ENCODE data around the gene GRIA3.
"Not testable (repeated sequence)": the region's sequence is repeated elsewhere in the genome, so short reads cannot be mapped to it uniquely, and the experiment has no call there.

GRIA3 gene

DNA sequence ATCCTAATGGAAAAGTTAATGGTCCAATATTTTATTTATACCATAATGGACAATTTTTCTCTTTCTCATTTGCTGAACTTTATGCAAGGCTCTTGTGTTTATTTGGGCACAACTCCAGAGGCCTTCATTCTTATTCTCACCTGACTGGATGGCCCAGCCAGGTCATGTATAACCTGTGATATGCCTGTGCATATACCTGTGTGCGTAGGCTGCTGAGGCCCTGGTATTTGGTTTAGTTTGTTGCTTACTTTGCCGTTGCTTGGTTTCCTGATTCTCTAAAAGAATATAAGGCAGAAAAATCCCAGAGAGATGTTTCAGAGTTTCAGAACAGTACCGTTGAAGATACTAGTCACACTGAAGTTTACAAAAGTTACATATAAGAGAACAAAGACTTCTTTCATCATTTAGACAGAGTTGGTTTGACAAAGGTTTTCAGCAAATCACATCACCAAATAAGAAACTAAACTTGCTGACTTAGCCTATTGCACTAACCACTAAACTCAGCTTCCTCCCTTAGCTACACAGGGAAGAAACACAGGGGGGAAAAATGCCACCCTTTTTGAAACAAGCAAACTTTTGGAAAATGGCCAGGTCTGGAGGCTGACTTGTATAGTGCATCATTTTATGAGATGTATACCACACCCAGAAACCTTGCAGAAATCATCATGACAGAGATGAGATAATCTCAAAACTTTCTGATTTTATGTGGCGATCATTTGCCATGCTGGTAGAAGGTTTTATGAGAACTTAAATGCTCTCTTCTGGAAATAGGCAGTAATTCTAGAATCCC lies 248.5 kb downstream of the GRIA3 start:
- Histone ChIP-seq H3K4me1 (ENCODE audit: low read depth, poor library complexity, severe bottlenecking) (peaks cover 24% of the 10 kb centered on the region), H3K79me2 (ENCODE audit: insufficient read depth, low read depth) (no peaks in the 10 kb centered on the region), H3K27me3 (ENCODE audit: insufficient read depth, low read depth) (no peaks in the 10 kb centered on the region), H3K4me3 (IDR thresholded peaks at IDR 0.05; ENCODE audit: insufficient read depth, low read depth, low read length) (no peak overlapping the region), H2AFZ (ENCODE audit: low read depth) (peak overlapping the region; percentile 32; the same call in 1 of the 2 replicates), H3K4me2 (peak overlapping the region; percentile 56; the same call in 1 of the 2 replicates), H3K9ac (peak overlapping the region; percentile 4; the same call in 1 of the 2 replicates), H3K27ac (peak overlapping the region; percentile 66), H3K36me3 (ENCODE audit: insufficient read depth) (no peaks in the 10 kb centered on the region), H4K20me1 (ENCODE audit: insufficient read depth) (no peaks in the 10 kb centered on the region)
- TF ChIP-seq, protein P1, sequence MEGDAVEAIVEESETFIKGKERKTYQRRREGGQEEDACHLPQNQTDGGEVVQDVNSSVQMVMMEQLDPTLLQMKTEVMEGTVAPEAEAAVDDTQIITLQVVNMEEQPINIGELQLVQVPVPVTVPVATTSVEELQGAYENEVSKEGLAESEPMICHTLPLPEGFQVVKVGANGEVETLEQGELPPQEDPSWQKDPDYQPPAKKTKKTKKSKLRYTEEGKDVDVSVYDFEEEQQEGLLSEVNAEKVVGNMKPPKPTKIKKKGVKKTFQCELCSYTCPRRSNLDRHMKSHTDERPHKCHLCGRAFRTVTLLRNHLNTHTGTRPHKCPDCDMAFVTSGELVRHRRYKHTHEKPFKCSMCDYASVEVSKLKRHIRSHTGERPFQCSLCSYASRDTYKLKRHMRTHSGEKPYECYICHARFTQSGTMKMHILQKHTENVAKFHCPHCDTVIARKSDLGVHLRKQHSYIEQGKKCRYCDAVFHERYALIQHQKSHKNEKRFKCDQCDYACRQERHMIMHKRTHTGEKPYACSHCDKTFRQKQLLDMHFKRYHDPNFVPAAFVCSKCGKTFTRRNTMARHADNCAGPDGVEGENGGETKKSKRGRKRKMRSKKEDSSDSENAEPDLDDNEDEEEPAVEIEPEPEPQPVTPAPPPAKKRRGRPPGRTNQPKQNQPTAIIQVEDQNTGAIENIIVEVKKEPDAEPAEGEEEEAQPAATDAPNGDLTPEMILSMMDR (conservative IDR thresholded peaks at IDR 0.05; ENCODE audit: low read depth, low read length): no peak

- TF ChIP-seq, protein P1 (conservative IDR thresholded peaks at IDR 0.05; ENCODE audit: low read depth, low read length): no peak
- Histone ChIP-seq H4K20me1 (ENCODE audit: insufficient read depth) (no peaks in the 10 kb centered on the region), H3K4me2 (no peak overlapping the region), H3K4me3 (IDR thresholded peaks at IDR 0.05; ENCODE audit: insufficient read depth, low read depth, low read length) (no peak overlapping the region), H3K36me3 (ENCODE audit: insufficient read depth) (no peaks in the 10 kb centered on the region), H3K27me3 (ENCODE audit: insufficient read depth, low read depth) (no peaks in the 10 kb centered on the region), H3K27ac (no peak overlapping the region), H2AFZ (ENCODE audit: low read depth) (no peak overlapping the region), H3K9ac (no peak overlapping the region), H3K79me2 (ENCODE audit: insufficient read depth, low read depth) (no peaks in the 10 kb centered on the region), H3K4me1 (ENCODE audit: low read depth, poor library complexity, severe bottlenecking) (peaks cover 20% of the 10 kb centered on the region)
Measured at GRCh38 chrX:123436512-123437136, 252.5 kb downstream of the GRIA3 start.

DNA sequence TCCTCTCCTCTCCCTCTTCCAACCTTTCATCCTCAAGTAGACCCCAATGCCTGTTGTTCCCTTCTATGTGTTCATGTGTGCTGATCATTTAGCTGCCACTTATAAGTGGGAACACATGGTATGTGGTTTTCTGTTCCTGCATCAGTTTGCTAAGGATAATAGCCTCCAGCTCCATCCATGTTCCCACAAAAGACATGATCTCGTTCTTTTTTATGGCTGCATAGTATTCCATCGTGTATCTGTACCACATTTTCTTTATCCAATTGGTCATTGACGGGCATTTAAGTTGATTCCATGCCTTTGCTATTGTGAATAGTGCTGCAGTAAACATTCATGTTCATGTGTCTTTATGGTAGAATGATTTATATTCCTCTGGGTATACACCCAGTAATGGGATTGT lies 255.8 kb downstream of the GRIA3 start:
- H4K20me1 ChIP-seq (ENCODE audit: insufficient read depth); H3K9ac ChIP-seq; H3K4me1 ChIP-seq (ENCODE audit: low read depth, poor library complexity, severe bottlenecking): not testable (repeated sequence)

GRCh38 chrX:123442764-123443163 lies 258.7 kb downstream of the GRIA3 start:
- Histone ChIP-seq H3K4me3 (IDR thresholded peaks at IDR 0.05; ENCODE audit: insufficient read depth, low read depth, low read length) (no peak overlapping the region), H3K27me3 (ENCODE audit: insufficient read depth, low read depth) (no peaks in the 10 kb centered on the region), H3K4me1 (ENCODE audit: low read depth, poor library complexity, severe bottlenecking) (no peaks in the 10 kb centered on the region), H3K27ac (no peak overlapping the region), H3K36me3 (ENCODE audit: insufficient read depth) (no peaks in the 10 kb centered on the region), H2AFZ (ENCODE audit: low read depth) (no peak overlapping the region), H3K79me2 (ENCODE audit: insufficient read depth, low read depth) (no peaks in the 10 kb centered on the region), H4K20me1 (ENCODE audit: insufficient read depth) (no peaks in the 10 kb centered on the region), H3K9ac (no peak overlapping the region), H3K4me2 (no peak overlapping the region)
- TF ChIP-seq, protein P1 (conservative IDR thresholded peaks at IDR 0.05; ENCODE audit: low read depth, low read length): no peak

More for the DNA sequence above, 255.8 kb downstream of the GRIA3 start:
- H3K4me3 ChIP-seq (IDR thresholded peaks at IDR 0.05; ENCODE audit: insufficient read depth, low read depth, low read length); H3K79me2 ChIP-seq (ENCODE audit: insufficient read depth, low read depth); H3K27ac ChIP-seq; H3K27me3 ChIP-seq (ENCODE audit: insufficient read depth, low read depth); H3K36me3 ChIP-seq (ENCODE audit: insufficient read depth); H2AFZ ChIP-seq (ENCODE audit: low read depth); H3K4me2 ChIP-seq: not testable (repeated sequence)

GRCh38 chrX:123447506-123447905 lies 263.4 kb downstream of the GRIA3 start:
- no peak overlapping the region for H3K4me3 ChIP-seq (IDR thresholded peaks at IDR 0.05; ENCODE audit: insufficient read depth, low read depth, low read length)
- H2AFZ ChIP-seq (ENCODE audit: low read depth): no peak overlapping the region
- no peaks in the 10 kb centered on the region for H3K36me3 ChIP-seq (ENCODE audit: insufficient read depth)
- TF ChIP-seq, protein P1 (conservative IDR thresholded peaks at IDR 0.05; ENCODE audit: low read depth, low read length): no peak
- no peaks in the 10 kb centered on the region for H3K79me2 ChIP-seq (ENCODE audit: insufficient read depth, low read depth)
- no peak overlapping the region for H3K9ac ChIP-seq
- no peaks in the 10 kb centered on the region for H3K27me3 ChIP-seq (ENCODE audit: insufficient read depth, low read depth)
- no peak overlapping the region for H3K4me2 ChIP-seq
- peaks cover 5% of the 10 kb centered on the region for H3K4me1 ChIP-seq (ENCODE audit: low read depth, poor library complexity, severe bottlenecking)
- no peaks in the 10 kb centered on the region for H4K20me1 ChIP-seq (ENCODE audit: insufficient read depth)
- no peak overlapping the region for H3K27ac ChIP-seq
